Neural cell (in vitro differentiated cells): Measurements from ENCODE around the gene RADIL. TPM values are rescaled to one million over a fixed set of nuclear protein-coding genes. Genes with fewer than 3 reads are reported as not detected.

Experiments
- H2AFZ ChIP-seq: fragments of 200-600, 300-800 bp; sonication (generic), shearing (Covaris generic); 2 replicates; pipeline ENCODE4 v1.6.0; 2014; ENCODE audit warnings: low read depth, mild to moderate bottlenecking, antibody characterized with exemption, low read length, moderate library complexity
- H3F3A ChIP-seq: fragments of 200-600 bp; shearing (Covaris generic); 2 replicates; pipeline ENCODE4 v1.6.1; 2016; ENCODE audit warnings: mild to moderate bottlenecking, moderate library complexity, mixed read lengths, antibody characterized with exemption, low read length; ENCODE audit not compliant: insufficient read depth, poor library complexity, severe bottlenecking
- H3K27ac ChIP-seq: fragments of 200-600, 300-800 bp; sonication (generic), shearing (Covaris generic); 2 replicates; pipeline ENCODE4 v1.5.1; 2014; ENCODE audit warnings: mild to moderate bottlenecking, low read length, moderate library complexity
- H3K27me3 ChIP-seq: fragments of 300-800, 200-600 bp; sonication (generic), shearing (Covaris generic); 2 replicates; pipeline ENCODE4 v1.6.0; 2014; ENCODE audit warnings: mild to moderate bottlenecking, low read depth, low read length, moderate library complexity; ENCODE audit not compliant: insufficient read depth
- H3K36me3 ChIP-seq: fragments of 300-800, 200-600 bp; sonication (generic), shearing (Covaris generic); 2 replicates; pipeline ENCODE4 v1.5.1; 2014; ENCODE audit warnings: mild to moderate bottlenecking, antibody characterized with exemption, low read length, moderate library complexity; ENCODE audit not compliant: insufficient read depth
- H3K4me2 ChIP-seq: fragments of 300-800, 200-600 bp; sonication (generic), shearing (Covaris generic); 2 replicates; pipeline ENCODE4 v1.6.0; 2014; ENCODE audit warnings: mild to moderate bottlenecking, low read length
- H3K4me3 ChIP-seq: fragments of 300-800, 200-600 bp; sonication (generic), shearing (Covaris generic); 2 replicates; pipeline ENCODE4 v1.5.1; 2014; ENCODE audit warnings: mild to moderate bottlenecking, low read length, moderate library complexity
- H3K79me2 ChIP-seq: fragments of 200-600 bp; shearing (Covaris generic); replicated peaks from 2 replicates; pipeline ENCODE4 v1.6.0; 2014; ENCODE audit warnings: mild to moderate bottlenecking, low read length, moderate library complexity; ENCODE audit not compliant: insufficient read depth
- H3K9ac ChIP-seq: fragments of 300-800, 200-600 bp; sonication (generic), shearing (Covaris generic); 2 replicates; pipeline ENCODE4 v1.6.1; 2016; ENCODE audit warnings: mild to moderate bottlenecking, low read length, mixed read lengths
- H3K9me2 ChIP-seq: fragments of 200-600 bp; shearing (Covaris generic); 2 replicates; pipeline ENCODE4 v1.6.1; 2016; ENCODE audit warnings: mild to moderate bottlenecking, low read length, mixed read lengths; ENCODE audit not compliant: insufficient read depth
- H3K9me3 ChIP-seq: fragments of 200-600, 300-800 bp; sonication (generic), shearing (Covaris generic); 2 replicates; pipeline ENCODE4 v1.6.1; 2016; ENCODE audit warnings: mild to moderate bottlenecking, mixed run types, low read length, moderate library complexity, mixed read lengths
- H4K20me1 ChIP-seq: fragments of 200-600 bp; shearing (Covaris generic); 2 replicates; pipeline ENCODE4 v1.6.1; 2016; ENCODE audit warnings: mild to moderate bottlenecking, mixed run types; ENCODE audit not compliant: insufficient read depth
- CTCF ChIP-seq: fragments of 450-650 bp; IDR thresholded peaks from 2 replicates; pipeline ENCODE4 v1.5.1; 2014; ENCODE audit warnings: antibody characterized with exemption, mild to moderate bottlenecking, moderate library complexity; ENCODE audit not compliant: poor library complexity, severe bottlenecking
- EP300 ChIP-seq: fragments of 450-650 bp; conservative IDR thresholded peaks from 2 replicates; pipeline ENCODE4 v1.6.1; 2014; ENCODE audit warnings: antibody characterized with exemption, mild to moderate bottlenecking, moderate library complexity; ENCODE audit not compliant: poor library complexity, severe bottlenecking
- EZH2 ChIP-seq: fragments of 200-600, 300-800 bp; shearing (Covaris generic), sonication (generic); IDR thresholded peaks from 2 replicates; pipeline ENCODE4 v1.6.1; 2014; ENCODE audit warnings: antibody characterized with exemption, low read length, borderline replicate concordance, mild to moderate bottlenecking; ENCODE audit not compliant: insufficient read depth, poor library complexity, severe bottlenecking
- MXI1 ChIP-seq: fragments of 450-650 bp; conservative IDR thresholded peaks from 2 replicates; pipeline ENCODE4 v1.6.1; 2014; ENCODE audit warnings: antibody characterized with exemption, mild to moderate bottlenecking; ENCODE audit not compliant: poor library complexity, severe bottlenecking
- POLR2AphosphoS5 ChIP-seq: IDR thresholded peaks from 2 replicates; pipeline ENCODE4 v1.6.1; 2012
- RAD21 ChIP-seq: fragments of 450-650 bp; conservative IDR thresholded peaks from 2 replicates; pipeline ENCODE4 v1.6.1; 2014; ENCODE audit warnings: antibody characterized with exemption, mild to moderate bottlenecking, moderate library complexity
- REST ChIP-seq: IDR thresholded peaks from 2 replicates; pipeline ENCODE4 v1.6.1; 2012; ENCODE audit warnings: borderline replicate concordance
- SMC3 ChIP-seq: fragments of 450-650 bp; conservative IDR thresholded peaks from 2 replicates; pipeline ENCODE4 v1.6.1; 2014; ENCODE audit warnings: antibody characterized with exemption, mild to moderate bottlenecking, moderate library complexity; ENCODE audit not compliant: poor library complexity
- TAF1 ChIP-seq: IDR thresholded peaks from 2 replicates; pipeline ENCODE4 v1.6.1; 2012; ENCODE audit warnings: low read depth
- polyA plus RNA-seq: library from polyadenylated mRNA; depleted of rRNA; stranded (reverse); fragments of >200 nt; gene quantifications from 2 replicates; pipeline ENCODE4 v1.2.3, GENCODE V29; 2014

The RADIL gene
- polyA plus RNA-seq, 1 donor from 2014 or later = 4.1 TPM

DNA sequence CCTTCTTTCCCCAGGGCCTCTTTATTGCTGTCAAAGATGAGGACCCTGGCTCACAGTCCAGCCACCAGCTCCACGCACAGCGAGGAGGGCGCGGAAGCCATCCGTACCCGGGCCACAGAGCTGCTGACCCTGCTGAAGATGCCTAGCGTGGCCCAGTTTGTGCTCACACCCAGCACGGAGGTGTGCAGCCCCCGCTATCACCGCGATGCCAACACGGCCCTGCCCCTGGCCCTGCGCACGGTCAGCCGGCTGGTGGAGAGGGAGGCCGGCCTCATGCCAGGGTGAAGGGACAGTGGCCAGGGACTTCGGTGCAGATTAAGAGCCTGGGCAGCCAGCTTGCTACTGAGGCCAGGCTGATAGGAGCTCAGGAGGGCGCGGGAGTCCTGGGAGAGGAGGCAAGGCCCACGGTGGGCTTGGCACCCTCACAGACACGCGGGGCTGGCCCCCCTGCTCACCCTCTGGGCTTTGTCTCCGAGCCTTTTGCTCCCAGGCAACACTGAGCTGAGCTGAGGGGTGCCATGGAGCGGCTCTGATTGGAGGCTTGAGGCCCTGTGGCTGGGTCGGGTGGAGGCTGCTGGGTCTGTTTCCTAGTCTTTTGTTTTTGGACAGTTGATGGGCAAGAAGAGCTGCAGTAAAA lies 92.3 kb downstream of the RADIL start:
- H3F3A ChIP-seq = no peaks in the 10 kb centered on the region
- H3K4me2 ChIP-seq = no peak overlapping the region
- no peaks in the 10 kb centered on the region for H3K79me2 ChIP-seq
- TF ChIP-seq EZH2 (no peak), EP300 (no peak), SMC3 (no peak), REST (no peak), CTCF (no peak), RAD21 (no peak), POLR2AphosphoS5 (no peak), MXI1 (no peak), TAF1 (no peak)
- no peak overlapping the region for H3K9ac ChIP-seq
- H3K27ac ChIP-seq = no peak overlapping the region
- H2AFZ ChIP-seq = no peak overlapping the region
- no peak overlapping the region for H3K4me3 ChIP-seq
- no peaks in the 10 kb centered on the region for H4K20me1 ChIP-seq
- no peaks in the 10 kb centered on the region for H3K27me3 ChIP-seq
- H3K9me3 ChIP-seq = no peaks in the 10 kb centered on the region
- no peaks in the 10 kb centered on the region for H3K9me2 ChIP-seq
- no peaks in the 10 kb centered on the region for H3K36me3 ChIP-seq

DNA sequence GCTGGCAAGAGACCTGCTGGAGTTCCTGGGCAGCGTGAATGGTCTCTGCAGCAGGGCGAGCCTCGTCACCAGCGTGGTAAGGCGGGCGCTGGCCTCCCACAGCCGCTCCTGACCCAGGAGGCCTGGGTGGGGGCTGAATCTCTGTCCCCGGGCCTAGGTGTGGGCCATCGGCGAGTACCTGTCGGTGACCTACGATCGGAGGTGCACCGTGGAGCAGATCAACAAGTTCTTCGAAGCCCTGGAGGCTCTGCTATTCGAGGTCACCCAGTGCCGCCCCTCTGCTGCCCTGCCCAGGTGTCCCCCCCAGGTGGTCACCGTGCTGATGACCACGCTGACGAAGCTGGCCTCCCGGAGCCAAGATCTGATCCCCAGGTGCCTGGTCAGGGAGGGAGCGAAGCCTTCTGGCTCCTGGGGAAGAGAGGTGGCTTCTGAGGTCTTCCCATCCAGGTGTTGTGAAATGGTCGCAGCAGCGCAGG lies 93.0 kb downstream of the RADIL start:
- H2AFZ ChIP-seq = no peak overlapping the region
- no peak overlapping the region for H3K9ac ChIP-seq
- no peak for TF ChIP-seq RAD21
- TF ChIP-seq CTCF = no peak
- TF ChIP-seq POLR2AphosphoS5 = no peak
- no peak for TF ChIP-seq SMC3
- TF ChIP-seq MXI1 = no peak
- no peak for TF ChIP-seq EZH2
- TF ChIP-seq TAF1 = no peak
- no peak for TF ChIP-seq EP300
- no peak for TF ChIP-seq REST
- H3F3A ChIP-seq = no peaks in the 10 kb centered on the region
- H3K9me3 ChIP-seq = no peaks in the 10 kb centered on the region
- H3K9me2 ChIP-seq = no peaks in the 10 kb centered on the region
- H3K27ac ChIP-seq = no peak overlapping the region
- no peaks in the 10 kb centered on the region for H4K20me1 ChIP-seq
- no peak overlapping the region for H3K4me3 ChIP-seq
- H3K4me2 ChIP-seq = no peak overlapping the region
- no peaks in the 10 kb centered on the region for H3K36me3 ChIP-seq
- no peaks in the 10 kb centered on the region for H3K79me2 ChIP-seq
- no peaks in the 10 kb centered on the region for H3K27me3 ChIP-seq
